ENCODE results near the gene ANKRD27.
"Not testable (repeated sequence)": the region's sequence is repeated elsewhere in the genome, so short reads cannot be mapped to it uniquely, and the experiment has no call there.

ANKRD27 gene

GRCh38 chr19:32674931-32675719 is at the start of gene ANKRD27:
Gene ANKRD27, minus strand, starts transcription at chr19:32675180. Its CDS starts 16,165 bp downstream, at chr19:32659015.
- peak; percentile 99 for DNase-seq

- no peak for DNase-seq
Observed at GRCh38 chr19:32720936-32721250, 45.9 kb upstream of the ANKRD27 start.

- DNase-seq = no peak
Observed at GRCh38 chr19:32720216-32720935, 45.4 kb upstream of the ANKRD27 start.

DNA sequence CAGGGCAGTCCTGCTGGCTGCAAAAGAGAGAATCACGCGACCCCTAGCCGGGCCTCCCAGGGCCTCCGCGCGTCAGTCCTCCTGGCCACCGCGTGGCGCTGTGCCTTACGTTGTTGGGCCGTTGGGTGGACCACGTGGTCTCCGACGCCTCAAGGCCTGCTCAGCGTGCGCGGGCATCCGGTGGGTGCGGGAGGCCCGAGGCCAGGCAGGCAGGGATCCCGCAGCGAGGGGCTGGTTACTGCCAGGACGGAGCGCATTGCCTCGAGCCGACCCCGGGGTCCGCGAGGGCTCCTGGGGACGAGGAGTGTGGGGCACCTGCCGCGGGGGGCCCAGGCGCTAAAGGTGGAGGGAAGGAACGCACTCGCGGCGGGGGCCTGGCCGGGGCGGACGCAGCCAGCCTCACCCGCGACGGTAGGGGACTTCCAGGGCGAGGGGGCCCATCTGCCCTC is 44.7 kb upstream of the ANKRD27 start, which contains the start of gene TDRD12:
Gene TDRD12 (plus strand): TSS at position 157 of the 449 bp plus-strand sequence. CDS start 306 bp downstream, outside the sequence.
- DNase-seq = no peak

DNA sequence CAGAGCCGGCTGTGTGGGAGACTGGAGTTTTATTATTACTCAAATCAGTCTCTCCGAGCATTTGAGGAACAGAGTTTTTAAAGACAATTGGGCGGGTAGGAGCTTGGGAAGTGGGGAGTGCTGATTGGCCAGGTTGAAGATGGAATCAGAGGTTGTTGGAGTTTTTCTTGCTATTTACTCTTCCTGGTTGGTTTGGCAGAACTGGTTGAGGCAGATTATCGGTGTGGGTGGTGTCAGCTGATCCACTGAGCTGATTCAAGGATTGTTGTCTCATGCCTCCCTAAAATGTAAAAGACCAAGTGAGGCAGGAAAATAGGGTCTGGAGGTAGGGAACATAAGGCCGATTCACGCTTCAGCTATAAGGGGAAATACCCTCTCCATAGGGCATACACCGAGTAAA is 43.3 kb upstream of the ANKRD27 start:
- no peak for DNase-seq

- DNase-seq = no peak
Observed at GRCh38 chr19:32717496-32717895, 42.5 kb upstream of the ANKRD27 start.

GRCh38 chr19:32716203-32716602 is 41.2 kb upstream of the ANKRD27 start:
- not testable (repeated sequence) for DNase-seq

GRCh38 chr19:32711747-32712146 is 36.8 kb upstream of the ANKRD27 start:
- no peak for DNase-seq

DNA sequence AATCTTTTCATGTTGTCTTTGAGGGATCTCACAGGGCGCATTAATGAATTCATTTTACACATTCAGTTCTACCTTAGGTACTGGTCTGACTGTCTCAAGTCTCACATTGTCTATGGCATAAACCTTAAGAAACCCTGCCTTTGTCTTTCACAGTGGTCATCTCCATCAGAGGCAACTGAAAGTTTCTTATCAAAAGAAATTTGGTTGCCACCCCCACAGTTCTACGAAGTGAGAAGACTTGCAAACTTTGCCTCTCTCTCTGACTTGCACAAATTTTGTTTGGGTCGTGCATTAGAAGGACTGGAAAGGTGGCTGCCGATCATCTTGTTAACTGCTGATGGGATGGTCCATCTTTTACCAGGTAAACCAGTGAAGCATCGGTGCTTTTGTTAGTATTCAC is 34.1 kb upstream of the ANKRD27 start:
- DNase-seq = no peak

- no peak for DNase-seq
Observed at GRCh38 chr19:32708457-32708856, 33.5 kb upstream of the ANKRD27 start.

- DNase-seq = not testable (repeated sequence)
Observed at GRCh38 chr19:32704006-32704405, 29.0 kb upstream of the ANKRD27 start.

DNA sequence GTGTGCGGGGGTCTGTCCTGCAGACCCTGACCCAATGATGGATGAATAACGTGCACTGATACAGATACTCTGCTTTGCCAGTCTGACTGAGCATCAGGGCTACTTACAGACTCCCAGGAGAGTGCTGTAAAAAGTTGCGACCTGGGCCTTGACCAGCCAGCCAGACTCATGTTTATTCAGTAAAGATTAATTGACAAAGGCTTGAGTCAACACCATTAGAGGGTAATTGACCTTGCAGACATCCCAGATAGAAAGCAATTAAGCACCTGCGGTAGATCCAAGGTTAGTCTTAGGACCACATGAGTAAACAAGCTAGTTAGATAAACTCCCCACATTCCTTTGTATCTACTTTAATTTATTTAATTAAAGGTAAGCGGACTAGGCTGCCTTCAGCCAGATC is 27.0 kb upstream of the ANKRD27 start:
- no peak for DNase-seq

DNA sequence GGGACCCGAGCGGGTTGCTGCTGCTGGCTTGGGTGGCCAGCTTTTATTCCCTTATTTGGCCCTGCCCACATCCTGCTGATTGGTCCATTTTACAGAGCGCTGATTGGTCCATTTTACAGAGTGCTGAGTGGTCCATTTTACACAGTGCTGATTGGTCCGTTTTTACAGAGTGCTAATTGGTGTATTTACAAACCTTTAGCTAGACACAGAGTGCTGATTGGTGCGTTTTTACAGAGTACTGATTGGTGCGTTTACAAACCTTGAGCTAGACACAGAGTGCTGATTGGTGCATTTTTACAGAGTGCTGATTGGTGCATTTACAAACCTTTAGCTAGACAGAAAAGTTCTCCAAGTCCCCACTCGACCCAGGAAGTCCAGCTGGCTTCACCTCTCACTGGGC is 25.1 kb upstream of the ANKRD27 start:
- not testable (repeated sequence) for DNase-seq

DNA sequence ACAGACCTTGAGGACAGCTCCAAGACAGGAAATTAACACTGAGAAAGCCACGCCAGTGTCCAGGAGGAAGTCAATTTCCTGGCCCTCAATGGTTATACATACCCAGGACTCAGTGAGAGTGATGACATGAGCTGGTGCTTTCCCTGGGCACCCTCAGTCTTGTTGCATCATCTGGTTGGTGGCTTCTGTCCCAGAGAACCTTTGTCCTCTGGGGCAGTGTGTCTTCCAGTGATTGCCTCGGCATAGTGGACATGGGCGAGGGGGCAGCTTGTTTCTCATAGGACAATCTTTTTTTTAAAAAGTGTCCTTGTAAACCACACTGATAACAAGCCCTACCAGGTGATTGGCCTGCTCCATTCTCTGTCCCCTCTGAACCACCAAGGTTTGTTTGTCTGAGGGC is 21.8 kb upstream of the ANKRD27 start:
- DNase-seq = not testable (repeated sequence)

DNA sequence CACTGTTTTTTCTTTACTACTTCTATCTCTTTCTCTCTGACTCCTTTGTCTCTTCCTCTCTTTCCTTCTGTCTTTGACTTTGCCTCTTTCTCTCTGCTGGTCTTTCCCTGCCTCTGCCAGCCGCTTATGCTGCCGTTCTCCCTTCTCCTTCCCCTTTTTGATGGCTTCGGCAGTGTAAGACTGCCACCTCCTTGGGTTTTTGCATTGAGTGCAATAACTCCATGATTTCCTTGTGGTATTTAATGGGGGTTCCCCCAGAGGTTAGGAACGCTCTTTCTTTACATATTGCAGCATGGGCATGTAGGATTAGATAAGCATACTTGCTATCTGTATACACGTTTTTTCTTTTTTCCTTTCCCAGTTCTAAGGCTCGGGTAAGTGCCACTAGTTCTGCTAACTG is 20.5 kb upstream of the ANKRD27 start:
- not testable (repeated sequence) for DNase-seq

GRCh38 chr19:32694851-32695250 is 19.9 kb upstream of the ANKRD27 start:
- DNase-seq = not testable (repeated sequence)

DNA sequence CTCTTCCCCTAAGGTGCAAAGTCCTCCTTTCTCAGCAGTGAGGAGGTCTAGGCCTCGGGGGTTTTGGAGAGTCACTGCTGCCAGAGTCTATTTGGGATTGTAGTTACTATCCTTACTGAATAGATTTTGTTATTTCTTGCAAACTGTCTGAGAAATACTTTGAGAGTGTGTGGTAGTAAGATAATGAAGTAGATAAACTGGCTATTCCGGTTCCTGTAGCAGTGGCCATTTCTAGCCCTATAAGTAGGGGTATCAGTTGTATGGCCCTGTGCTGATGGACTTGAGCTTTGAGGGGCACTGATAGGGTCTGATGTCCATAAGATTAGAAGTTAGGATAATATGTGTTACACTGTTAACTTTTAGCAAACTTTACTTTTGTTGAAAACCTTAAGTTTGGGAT is 19.3 kb upstream of the ANKRD27 start:
- DNase-seq = not testable (repeated sequence)

- DNase-seq = not testable (repeated sequence)
Observed at GRCh38 chr19:32693151-32694108, 18.4 kb upstream of the ANKRD27 start.

DNA sequence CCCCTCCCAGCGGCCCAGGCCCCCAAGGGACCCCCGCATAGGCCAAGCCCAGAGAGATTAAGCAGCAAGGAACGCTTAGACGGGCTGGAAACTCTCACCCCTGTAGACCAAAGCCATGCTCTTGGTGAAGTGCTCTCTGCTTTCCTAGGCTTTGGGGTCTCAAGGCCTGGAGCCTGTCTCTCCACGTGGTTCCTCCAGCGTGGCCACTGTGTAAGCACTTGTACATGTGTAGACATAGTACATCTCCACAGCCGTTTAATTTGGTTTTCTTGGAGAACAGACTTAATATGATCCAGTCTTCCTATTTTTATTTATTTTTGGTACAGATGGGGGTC is 17.7 kb upstream of the ANKRD27 start:
- DNase-seq = no peak

DNA sequence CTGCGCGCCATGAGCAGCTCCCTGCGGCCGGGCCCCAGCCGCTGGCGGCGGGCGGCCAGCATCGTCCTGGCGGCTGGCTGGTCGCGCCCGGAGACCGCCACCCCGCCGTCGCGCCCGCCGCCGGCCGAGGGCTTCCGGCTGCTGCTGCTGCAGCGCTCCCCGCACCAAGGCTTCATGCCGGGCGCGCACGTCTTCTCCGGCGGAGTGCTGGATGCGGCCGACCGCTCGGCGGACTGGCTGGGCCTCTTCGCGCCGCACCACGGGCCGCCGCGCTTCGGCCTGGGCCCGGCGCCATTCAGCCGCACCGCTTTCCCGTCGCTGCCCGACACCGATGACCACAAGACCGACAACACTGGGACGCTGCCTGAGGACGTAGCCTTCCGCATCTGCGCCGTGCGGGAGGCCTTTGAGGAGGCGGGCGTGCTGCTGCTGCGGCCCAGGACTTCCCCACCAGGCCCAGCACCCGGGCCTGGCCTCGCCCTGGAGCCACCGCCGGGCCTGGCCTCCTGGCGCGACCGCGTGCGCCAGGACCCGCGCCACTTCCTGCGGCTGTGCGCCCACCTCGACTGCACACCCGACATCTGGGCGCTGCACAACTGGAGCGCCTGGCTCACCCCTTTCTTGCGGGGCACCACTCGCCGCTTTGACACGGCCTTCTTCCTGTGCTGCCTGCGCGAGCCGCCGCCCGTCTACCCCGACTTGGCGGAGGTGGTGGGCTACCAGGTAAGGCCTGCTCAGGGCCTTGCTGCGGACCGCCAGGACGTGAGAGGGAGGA is 17.2 kb upstream of the ANKRD27 start:
- DNase-seq = peak; percentile 79

GRCh38 chr19:32691291-32691951 is 16.4 kb upstream of the ANKRD27 start, which contains the start of gene NUDT19:
Gene NUDT19, plus strand, starts transcription at chr19:32691821. Its CDS starts 140 bp downstream, at chr19:32691961.
- peak; percentile 83 for DNase-seq

DNA sequence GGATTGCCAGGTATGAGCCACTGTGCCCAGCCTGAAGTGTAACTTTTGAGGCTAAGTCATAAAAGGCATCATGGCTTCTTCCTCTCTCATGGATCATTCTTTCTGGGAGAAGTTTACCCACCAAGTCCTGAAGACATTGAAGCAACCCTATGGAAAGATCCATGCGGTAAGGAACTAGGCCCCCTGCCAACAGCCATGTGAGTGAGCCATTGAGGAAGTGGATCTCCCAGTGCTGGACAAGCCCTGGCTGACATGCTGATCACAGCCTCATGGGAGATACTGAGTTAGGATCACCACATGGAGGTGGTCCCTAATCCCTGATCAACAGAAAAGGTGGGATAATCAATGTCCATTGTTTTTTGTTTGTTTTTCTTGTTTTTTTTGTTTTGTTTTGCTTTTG is 13.3 kb upstream of the ANKRD27 start:
- DNase-seq = no peak
